Kidney (tissue), 14 donors: Measurements from ENCODE around the gene GAS6. TPM values are rescaled to one million over a fixed set of nuclear protein-coding genes. Genes with fewer than 3 reads are reported as not detected.

Source experiments
- DNase-seq, 5 donors: peaks; one replicate each; pipeline ENCODE4 v3.0.0-alpha.2; 2013 to 2020
- FAIRE-seq: peaks from 2 replicates; lab custom pipeline; 2012; peaks lifted over from hg19 to GRCh38; lab: Jason Lieb, UNC
- H3K27ac ChIP-seq, 2 donors: one replicate each; pipeline ENCODE4 v1.7.0; 2013; ENCODE audit warnings: low read depth in 2 of 2, low read length in 2 of 2, inconsistent platforms in 1 of 2
- H3K27me3 ChIP-seq: one replicate; pipeline ENCODE4 v1.7.1; 2013; ENCODE audit warnings: low read length, inconsistent platforms; ENCODE audit not compliant: control insufficient read depth, insufficient read depth
- H3K36me3 ChIP-seq, 3 donors: one replicate each; pipeline versions ENCODE4 v1.7.0 to v1.7.1; 2013; ENCODE audit warnings: low read length in 3 of 3, control low read depth in 1 of 3, inconsistent platforms in 1 of 3; ENCODE audit not compliant: insufficient read depth in 3 of 3, control insufficient read depth in 2 of 3
- H3K4me1 ChIP-seq, 3 donors: one replicate each; pipeline versions ENCODE4 v1.7.0 to v1.7.1; 2013; ENCODE audit warnings: low read length in 3 of 3, inconsistent platforms in 1 of 3, low read depth in 1 of 3; ENCODE audit not compliant: control insufficient read depth in 2 of 3, insufficient read depth in 2 of 3
- H3K4me3 ChIP-seq, 3 donors: one replicate each; pipeline versions ENCODE4 v1.7.0 to v1.8.1; 2013; ENCODE audit warnings: low read length in 3 of 3, control low read depth in 1 of 3, inconsistent platforms in 1 of 3
- H3K9ac ChIP-seq, 3 donors: one replicate each; pipeline versions ENCODE4 v1.7.0 to v1.7.1; 2013; ENCODE audit warnings: low read length in 3 of 3, control low read depth in 1 of 3, inconsistent platforms in 1 of 3
- H3K9me3 ChIP-seq, 3 donors: one replicate each; pipeline versions ENCODE4 v1.7.0 to v1.7.1; 2013; ENCODE audit warnings: low read length in 3 of 3, control low read depth in 1 of 3, inconsistent platforms in 1 of 3; ENCODE audit not compliant: control insufficient read depth in 2 of 3, insufficient read depth in 1 of 3
- CTCF ChIP-seq: IDR thresholded peaks from 3 replicates; pipeline ENCODE4 v1.5.1; 2012; ENCODE audit warnings: mild to moderate bottlenecking, moderate library complexity, borderline replicate concordance; ENCODE audit not compliant: insufficient read depth; ENCODE audit errors: extremely low read depth
- intact Hi-C: fragments of 100-400 bp; cut with DNase I; formaldehyde crosslinking; loops from one replicate; pipeline ENCODE4 v1.11.1; 2022
- polyA plus RNA-seq: library from polyadenylated mRNA; stranded (reverse); fragments of 350-450 nt; fragmentation: Illumina TruSeq; extraction: RNeasy Lipid Tissue Mini Kit (QIAGEN cat#74804); gene quantifications from one replicate; pipeline ENCODE4 v1.2.3, GENCODE V29; 2014; ENCODE audit warnings: low read depth, low replicate concordance; ENCODE audit not compliant: insufficient read depth
- total RNA-seq: library from RNA; stranded (reverse); fragmentation: NEBNext Ultra II Directional; extraction: Animal tissue kit (Norgen Biotek cat#: 25700); gene quantifications from one replicate; pipeline ENCODE4 v1.2.1, GENCODE V29; 2021
- donor health status: control.
- donor health status: control.
- donor health status: control.
- donor health status: control.
- donor health status: control.
- donor health status: DM: yes; HTN: yes; CAD: no.
- donor health status: Normal renal cell carcinoma (clear cell type).

Gene GAS6
- total and polyA plus RNA-seq, 2 donors from 2014 or later = 83.5 to 135 TPM

GRCh38 chr13:113846636-113847318 lies 17.1 kb downstream of the GAS6 start:
- FAIRE-seq = no peak
- H3K27ac ChIP-seq = no peak overlapping the region
- H3K36me3 ChIP-seq = peaks cover 0 to 6% (median 6%) of the 10 kb centered on the region in 3 donors
- H3K4me1 ChIP-seq = peaks cover 0 to 8% (median 8%) of the 10 kb centered on the region in 3 donors
- no peaks in the 10 kb centered on the region for H3K9me3 ChIP-seq
- H3K9ac ChIP-seq = no peak overlapping the region
- H3K4me3 ChIP-seq = no peak overlapping the region
- TF ChIP-seq CTCF = no peak
- H3K27me3 ChIP-seq = no peaks in the 10 kb centered on the region
- intact Hi-C loops = no loop called here
- DNase-seq = peak in 4 of 5 donors; percentile 37 to 68 (median 49)

- H3K4me3 ChIP-seq = no peak overlapping the region
- no peaks in the 10 kb centered on the region for H3K9me3 ChIP-seq
- TF ChIP-seq CTCF = no peak
- intact Hi-C loops = no loop called here
- peak in 2 of 5 donors; percentile 31 to 45 for DNase-seq
- no peak overlapping the region for H3K27ac ChIP-seq
- H3K27me3 ChIP-seq = no peaks in the 10 kb centered on the region
- H3K36me3 ChIP-seq = peaks cover 0 to 6% (median 6%) of the 10 kb centered on the region in 3 donors
- no peak for FAIRE-seq
- no peak overlapping the region for H3K9ac ChIP-seq
- H3K4me1 ChIP-seq = peaks cover 0 to 8% (median 8%) of the 10 kb centered on the region in 3 donors
Measured at GRCh38 chr13:113845723-113846635, 17.9 kb downstream of the GAS6 start.

- DNase-seq (peak in 3 of 5 donors; percentile 39 to 50 (median 50)), FAIRE-seq (no peak)
- H3K4me1 ChIP-seq = peaks cover 0 to 9% (median 8%) of the 10 kb centered on the region in 3 donors
- TF ChIP-seq CTCF = no peak
- no peak overlapping the region for H3K9ac ChIP-seq
- no peak overlapping the region for H3K4me3 ChIP-seq
- intact Hi-C loops = no loop called here
- H3K27ac ChIP-seq = no peak overlapping the region
- peaks cover 0 to 6% (median 6%) of the 10 kb centered on the region in 3 donors for H3K36me3 ChIP-seq
- no peaks in the 10 kb centered on the region for H3K9me3 ChIP-seq
- no peaks in the 10 kb centered on the region for H3K27me3 ChIP-seq
Measured at GRCh38 chr13:113845055-113845454, 18.8 kb downstream of the GAS6 start.
